ENCODE results near the gene POLR1A. TPM values are rescaled to one million over a fixed set of nuclear protein-coding genes. Genes with fewer than 3 reads are reported as not detected.

POLR1A gene
- total and polyA plus RNA-seq, 2 of the 8 experiments (the other 6 are each of a cell fraction or from before 2014, with no cell fraction given) = 8.9 to 58.1 TPM

- ChIA-PET CTCF (ENCODE audit: partially characterized antibody) (interaction anchor here (0.9 to 4.4 kb wide), 5 partner anchors 10 to 424 kb away, joined by 3 to 27 read pairs (median 3); no protein-coding TSS in a partner anchor), POLR2A (ENCODE audit: partially characterized antibody) (interaction anchor here (0.5 kb wide), 1 partner anchor 492 kb away, joined by 3 read pairs; the partner anchor contains the start of gene VAMP8)
- no peak overlapping the region for H4K91ac ChIP-seq (replicated peaks; ENCODE audit: insufficient read length, low read length)
- no peak overlapping the region for H3K27ac ChIP-seq (ENCODE audit: low read depth, low read length)
- H2BK20ac ChIP-seq (ENCODE audit: low read length) = no peak overlapping the region
- H3K4ac ChIP-seq (replicated peaks; ENCODE audit: insufficient read length, low read depth, low read length) = no peak overlapping the region
- H3K9ac ChIP-seq (replicated peaks in 1 of 4; ENCODE audit: extremely low read depth in 1 of 4, low read depth in 3 of 4, low read length in 3 of 4) = no peak overlapping the region
- peaks cover 0 to 6% of the 10 kb centered on the region in 2 experiments for H4K20me1 ChIP-seq (replicated peaks in 1 of 2; ENCODE audit: control insufficient read depth in 1 of 2, insufficient read depth in 2 of 2, low read length in 2 of 2)
- H3K36me3 ChIP-seq (ENCODE audit: control insufficient read depth in 2 of 4, insufficient read depth in 4 of 4, low read length in 3 of 4) = peaks cover 28 to 81% (median 66%) of the 10 kb centered on the region in 4 experiments
- H3K9me3 ChIP-seq (ENCODE audit: insufficient read depth in 2 of 2, low read depth in 1 of 2, low read length in 1 of 2) = no peaks in the 10 kb centered on the region
- no peaks in the 10 kb centered on the region for H3K79me2 ChIP-seq (ENCODE audit: control insufficient read depth in 1 of 2, insufficient read depth in 2 of 2, low read length in 2 of 2)
- no peak for DNase-seq (ENCODE audit: low read depth in 1 of 2, low spot score in 2 of 2)
- H3K4me3 ChIP-seq (ENCODE audit: extremely low read depth in 1 of 4, insufficient read depth in 2 of 4, low read depth in 3 of 4, low read length in 4 of 4) = no peak overlapping the region
- H2BK15ac ChIP-seq (ENCODE audit: low read length) = no peak overlapping the region
- 78% methylated on average over 8 of the region's 8 CpGs; no CpG with 5 or more reads in 1 of the 2 experiments for WGBS, 2 experiments (ENCODE audit: extremely low coverage in 1 of 2, insufficient coverage in 1 of 2, insufficient read length in 1 of 2, insufficient replicate concordance in 2 of 2, low coverage in 1 of 2, low lambda C conversion rate in 2 of 2, missing lambda C conversion rate in 1 of 2)
- H2BK12ac ChIP-seq (ENCODE audit: low read depth, low read length) = no peak overlapping the region
- no peak overlapping the region for H3K14ac ChIP-seq (ENCODE audit: insufficient read length)
- no peak overlapping the region for H3K18ac ChIP-seq (ENCODE audit: extremely low read depth, low read length)
- H4K5ac ChIP-seq (ENCODE audit: insufficient read length, low read depth, low read length) = no peak overlapping the region
- no peak overlapping the region for H3K56ac ChIP-seq (replicated peaks; ENCODE audit: insufficient read length, low read depth, low read length)
- H2AFZ ChIP-seq (ENCODE audit: low read length) = no peak overlapping the region
- no peaks in the 10 kb centered on the region for H3K23me2 ChIP-seq (ENCODE audit: low read depth, low read length)
- H3K4me1 ChIP-seq (replicated peaks in 1 of 4; ENCODE audit: control insufficient read depth in 3 of 4, insufficient read depth in 4 of 4, low read length in 3 of 4) = no peaks in the 10 kb centered on the region
- H3K79me1 ChIP-seq (ENCODE audit: low read depth, low read length) = no peaks in the 10 kb centered on the region
- H2BK120ac ChIP-seq (replicated peaks; ENCODE audit: low read depth, low read length) = no peak overlapping the region
- no peak overlapping the region for H2AK5ac ChIP-seq (ENCODE audit: low read depth, low read length)
- no peak overlapping the region for H3K4me2 ChIP-seq (ENCODE audit: insufficient read depth in 1 of 2, low read depth in 2 of 2, low read length in 2 of 2)
- H3K23ac ChIP-seq (ENCODE audit: insufficient read length) = no peak overlapping the region
- H4K8ac ChIP-seq (ENCODE audit: extremely low read depth, insufficient read depth, low read length) = no peak overlapping the region
- FAIRE-seq = no peak
- no peak overlapping the region for H2BK5ac ChIP-seq (ENCODE audit: low read depth, low read length)
- no peaks in the 10 kb centered on the region for H3K27me3 ChIP-seq (replicated peaks in 1 of 4; ENCODE audit: control insufficient read depth in 3 of 4, extremely low read depth in 1 of 4, insufficient read depth in 3 of 4, low read length in 3 of 4)
- TF ChIP-seq JUND (IDR thresholded peaks at IDR 0.05; ENCODE audit: low read length) = no peak
- no peak for TF ChIP-seq RAD21 (IDR thresholded peaks at IDR 0.05 in 1 of 2, conservative IDR thresholded peaks at IDR 0.05 in 1 of 2; ENCODE audit: low read depth in 2 of 2, low read length in 2 of 2)
- no peak for TF ChIP-seq RNF2 (IDR thresholded peaks at IDR 0.05; ENCODE audit: borderline replicate concordance, low read depth, low read length, missing control alignments, poor library complexity, severe bottlenecking)
- no peak for TF ChIP-seq KDM1A (IDR thresholded peaks at IDR 0.05; ENCODE audit: borderline replicate concordance, low read length)
- TF ChIP-seq BRCA1 (IDR thresholded peaks at IDR 0.05; ENCODE audit: low read depth, low read length) = no peak
- no peak for TF ChIP-seq TAF1 (IDR thresholded peaks at IDR 0.05; ENCODE audit: low read depth, low read length)
- TF ChIP-seq SP1 (IDR thresholded peaks at IDR 0.05; ENCODE audit: low read depth, low read length) = no peak
- no peak for TF ChIP-seq CHD2 (IDR thresholded peaks at IDR 0.05; ENCODE audit: low read length)
- no peak for TF ChIP-seq SP4 (IDR thresholded peaks at IDR 0.05; ENCODE audit: low read length)
- no peak for TF ChIP-seq CTCF (IDR thresholded peaks at IDR 0.05; ENCODE audit: control extremely low read depth in 1 of 3, insufficient read depth in 1 of 3, low read depth in 1 of 3, low read length in 3 of 3)
Observed at GRCh38 chr2:86069091-86069685, 36.5 kb downstream of the POLR1A start.

Data from H1 (cell line).